GM15510 (cell line): Measurements from ENCODE around the gene CASKIN2.

Experiments
- POLR2A ChIP-seq: IDR thresholded peaks from 3 replicates; pipeline ENCODE4 v1.6.1; 2011; ENCODE audit warnings: borderline replicate concordance; ENCODE audit not compliant: insufficient read length; ENCODE audit errors: extremely low read depth

Gene CASKIN2

DNA sequence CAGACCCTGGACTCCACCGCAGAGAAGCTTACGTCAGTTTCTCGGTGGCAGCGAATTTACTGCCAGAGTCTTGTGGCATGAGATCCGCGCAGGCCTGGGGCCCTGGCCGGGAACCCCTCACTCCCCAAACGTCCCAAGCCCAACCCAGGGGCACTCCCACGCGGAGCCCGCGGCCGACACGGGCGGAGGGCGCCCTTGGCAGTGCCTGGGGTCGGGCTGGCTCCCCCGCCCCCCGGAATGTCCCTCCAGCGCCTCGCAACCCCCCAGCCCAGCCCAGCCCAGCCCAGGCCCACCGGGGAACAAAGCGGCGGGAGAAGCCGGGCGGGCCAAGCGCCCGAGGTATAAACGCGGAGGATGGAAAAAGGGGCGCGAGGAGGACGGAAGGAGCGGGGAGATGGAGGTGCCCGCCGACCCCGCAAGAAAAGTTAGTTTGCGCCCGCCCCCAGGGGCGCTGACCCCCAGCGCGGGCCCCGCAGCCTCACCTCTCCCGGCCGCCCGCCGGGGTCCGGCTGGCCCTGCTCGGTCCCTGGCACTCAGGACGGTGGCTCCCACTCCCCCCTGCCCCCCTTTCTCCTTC is 330 bp downstream of the CASKIN2 start:
- no peak for TF ChIP-seq POLR2A

DNA sequence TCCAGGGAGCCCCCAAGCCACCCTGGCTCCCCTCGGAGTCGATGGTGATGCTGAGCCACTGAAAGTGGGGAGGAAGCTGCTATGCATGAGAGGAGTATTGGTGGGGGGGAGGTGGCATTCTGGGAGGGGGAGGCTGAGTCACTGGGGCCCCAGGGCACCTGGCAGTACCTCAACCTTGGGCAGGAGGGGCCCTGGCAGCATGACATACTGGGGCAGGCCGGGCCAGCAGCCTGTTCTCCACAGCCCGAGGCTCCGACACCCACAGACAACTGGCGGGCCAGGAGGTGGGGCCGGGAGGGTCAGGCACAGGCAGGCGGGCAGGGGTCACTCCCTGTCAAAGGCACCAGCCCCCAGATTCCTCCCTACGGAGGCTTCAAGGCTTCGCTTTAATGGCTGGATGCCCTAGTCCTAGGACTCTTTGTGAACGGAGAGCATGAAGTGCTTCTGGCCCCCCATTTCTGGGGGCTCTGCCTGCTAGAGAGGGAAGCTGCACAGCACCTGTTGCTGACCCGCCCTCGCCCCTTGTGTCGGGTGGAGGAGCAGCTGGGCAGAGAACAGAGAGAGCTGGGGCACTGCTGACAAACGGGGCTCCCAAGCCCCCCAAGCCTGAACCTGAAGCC is 928 bp downstream of the CASKIN2 start:
- TF ChIP-seq POLR2A = no peak

DNA sequence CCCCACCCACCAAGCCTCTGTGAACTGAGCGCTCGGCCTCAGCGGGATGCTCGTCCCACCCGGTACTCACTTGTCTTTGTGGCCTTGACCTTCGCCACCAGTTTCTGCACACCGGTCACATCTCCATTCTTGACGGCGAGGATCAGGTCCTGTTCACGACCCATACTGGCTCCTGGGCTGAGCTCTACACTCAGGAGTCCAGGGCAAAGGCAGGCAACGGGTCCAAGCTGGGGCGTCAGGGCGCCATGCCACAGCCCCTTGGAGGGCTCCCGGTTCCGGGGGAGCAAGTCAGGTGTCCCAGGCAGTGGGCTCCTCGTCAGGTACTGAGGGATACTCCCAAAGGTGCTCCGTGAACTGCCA is 1.7 kb downstream of the CASKIN2 start:
- TF ChIP-seq POLR2A = no peak

DNA sequence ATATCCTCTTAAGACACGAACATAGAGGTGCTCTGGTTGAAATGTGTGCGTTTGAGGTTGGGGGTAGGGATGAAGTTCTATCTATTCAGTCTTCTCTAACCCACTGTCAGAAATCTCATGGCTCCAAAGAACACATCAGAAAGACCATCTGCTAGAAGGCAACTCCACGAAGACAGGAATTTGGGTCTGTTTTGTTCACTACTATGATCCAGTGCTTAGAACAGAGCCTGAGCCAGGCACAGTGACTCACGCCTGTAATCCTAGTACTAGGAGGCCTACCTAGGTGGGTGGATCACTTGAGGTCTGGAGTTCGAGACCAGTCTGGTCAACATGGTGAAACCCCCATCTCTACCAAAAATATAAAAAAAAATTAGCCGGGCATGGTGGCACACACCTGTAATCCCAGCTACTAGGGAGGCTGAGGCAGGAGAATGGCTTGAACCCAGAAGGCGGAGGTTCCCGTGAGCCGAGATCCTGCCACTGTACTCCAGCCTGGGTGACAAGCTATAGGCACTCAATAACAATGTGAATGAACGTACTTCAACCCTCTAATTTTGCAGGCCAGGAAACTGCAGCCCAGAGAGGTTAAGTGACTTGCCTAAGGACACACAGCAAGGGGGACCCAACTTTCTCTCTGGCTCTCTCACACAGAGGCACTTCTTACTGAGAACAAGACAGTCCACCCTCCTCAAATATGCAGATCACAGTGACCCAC is 2.3 kb downstream of the CASKIN2 start:
- no peak for TF ChIP-seq POLR2A

DNA sequence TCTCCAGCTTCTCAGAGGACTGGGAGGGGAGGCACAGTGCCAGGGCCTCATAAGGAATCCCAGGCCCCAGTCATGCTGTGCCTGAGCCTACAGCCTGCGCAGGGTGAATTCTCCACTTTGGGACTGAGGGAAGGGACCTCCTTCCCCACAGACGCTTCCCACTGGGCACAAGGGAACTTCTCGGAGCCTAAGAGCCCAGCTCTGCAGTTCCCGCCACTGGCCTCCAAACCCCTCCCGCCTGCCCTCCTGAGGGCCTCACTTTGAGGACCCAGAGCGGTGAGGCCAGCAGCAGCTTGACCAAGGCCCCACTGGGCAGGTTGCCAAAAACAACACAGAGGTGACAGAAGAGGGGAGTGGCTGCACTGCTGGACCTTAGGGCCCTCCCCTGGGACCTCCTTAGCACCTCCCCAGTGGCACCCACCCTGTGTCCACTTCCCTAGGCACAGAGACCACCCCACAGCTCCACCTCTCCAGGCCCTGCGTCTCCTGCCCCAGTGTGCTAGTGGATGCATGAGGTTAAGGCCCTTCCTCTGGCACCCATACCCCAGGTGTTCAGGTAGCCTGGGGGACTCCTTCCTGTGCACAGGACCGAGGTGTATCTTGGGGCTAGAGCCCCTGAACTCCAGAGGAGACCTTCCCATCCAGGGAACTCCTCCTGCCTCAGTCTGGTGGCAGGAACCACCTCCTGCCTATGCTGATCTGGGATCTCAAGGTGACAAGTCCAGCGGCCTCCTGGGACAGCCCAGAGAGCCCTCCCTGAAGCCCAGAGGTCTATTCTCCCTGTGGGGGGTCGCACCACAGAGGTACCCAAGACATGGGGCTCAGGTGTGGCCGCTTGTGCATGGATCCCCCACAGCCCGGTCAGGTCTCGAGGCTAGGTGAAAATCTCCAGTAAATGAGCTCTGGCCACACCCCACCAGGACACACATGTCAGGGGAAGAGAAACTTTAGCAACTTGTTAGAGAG is 3.4 kb downstream of the CASKIN2 start:
- TF ChIP-seq POLR2A = no peak

DNA sequence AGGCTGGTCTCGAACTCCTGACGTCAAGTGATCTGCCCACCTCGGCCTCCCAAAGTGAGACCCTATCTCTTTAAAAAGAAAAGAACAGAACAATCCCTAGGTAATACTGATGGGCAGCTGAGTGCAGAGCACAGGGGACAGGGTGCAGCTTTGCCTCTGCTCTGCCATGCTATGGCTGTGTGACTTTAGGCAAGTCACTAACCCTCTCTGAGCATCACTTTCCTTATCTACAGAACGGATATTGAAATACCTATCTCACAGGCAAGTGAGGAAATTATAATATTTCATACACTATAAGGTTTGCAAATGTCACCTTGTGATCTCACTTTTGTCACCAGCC is 4.1 kb downstream of the CASKIN2 start:
- no peak for TF ChIP-seq POLR2A

DNA sequence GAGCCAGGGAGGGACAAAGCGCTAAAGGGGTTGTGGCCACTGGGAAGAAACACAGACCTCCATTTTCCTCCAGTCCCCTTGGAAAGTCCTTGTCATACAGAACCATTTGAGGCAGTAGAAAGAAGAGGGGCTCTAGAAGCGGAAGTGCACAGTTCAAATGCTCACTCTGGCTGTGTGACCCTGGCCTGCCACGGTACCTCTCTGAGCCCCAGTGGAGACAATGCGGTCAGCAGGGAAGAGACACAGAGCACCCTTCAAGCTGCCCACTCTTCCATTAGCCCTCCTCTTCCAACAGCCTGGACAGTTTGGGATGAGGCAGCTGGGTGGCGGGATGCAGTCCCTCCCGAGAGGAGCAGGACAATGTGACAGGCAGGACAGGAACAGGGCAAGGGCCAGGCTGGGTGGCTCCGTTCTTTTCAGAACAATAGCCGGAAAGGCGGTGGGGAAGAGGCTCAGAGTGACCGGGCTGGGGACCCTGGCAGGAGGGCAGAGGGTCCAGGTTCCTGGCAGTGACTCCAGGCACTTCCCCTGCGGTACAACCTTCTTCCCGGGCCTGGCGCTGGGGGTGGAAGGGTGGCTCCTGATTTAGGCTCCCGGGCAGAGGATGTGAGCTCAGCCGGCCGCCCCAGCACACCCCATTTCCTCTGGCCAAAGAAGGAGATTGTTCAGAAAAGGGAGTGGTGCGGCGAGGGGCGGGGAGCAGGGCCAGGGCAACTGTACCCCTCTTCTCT is 5.6 kb downstream of the CASKIN2 start:
- TF ChIP-seq POLR2A = no peak

DNA sequence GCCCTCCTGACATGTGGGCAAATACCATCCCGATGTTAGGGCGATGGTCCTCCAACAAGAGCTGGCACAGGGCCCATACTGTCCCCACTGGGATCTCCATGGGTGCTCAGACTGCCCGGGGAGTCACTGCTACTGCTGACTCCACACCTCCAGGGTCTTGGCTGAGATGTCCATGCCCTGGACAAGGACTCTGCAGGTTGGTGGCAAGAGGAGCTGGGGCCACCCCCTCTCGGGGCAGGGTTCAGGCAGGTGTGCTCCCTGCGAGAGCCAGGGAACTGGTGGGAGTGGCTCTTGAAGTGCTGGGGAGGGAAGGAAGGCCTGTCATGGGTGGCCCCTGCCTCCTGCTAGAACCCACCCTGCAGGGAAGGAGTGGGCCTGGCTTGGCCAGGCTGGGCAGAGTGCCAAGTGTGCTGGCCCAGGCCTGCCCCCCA is 6.4 kb downstream of the CASKIN2 start:
- no peak for TF ChIP-seq POLR2A

DNA sequence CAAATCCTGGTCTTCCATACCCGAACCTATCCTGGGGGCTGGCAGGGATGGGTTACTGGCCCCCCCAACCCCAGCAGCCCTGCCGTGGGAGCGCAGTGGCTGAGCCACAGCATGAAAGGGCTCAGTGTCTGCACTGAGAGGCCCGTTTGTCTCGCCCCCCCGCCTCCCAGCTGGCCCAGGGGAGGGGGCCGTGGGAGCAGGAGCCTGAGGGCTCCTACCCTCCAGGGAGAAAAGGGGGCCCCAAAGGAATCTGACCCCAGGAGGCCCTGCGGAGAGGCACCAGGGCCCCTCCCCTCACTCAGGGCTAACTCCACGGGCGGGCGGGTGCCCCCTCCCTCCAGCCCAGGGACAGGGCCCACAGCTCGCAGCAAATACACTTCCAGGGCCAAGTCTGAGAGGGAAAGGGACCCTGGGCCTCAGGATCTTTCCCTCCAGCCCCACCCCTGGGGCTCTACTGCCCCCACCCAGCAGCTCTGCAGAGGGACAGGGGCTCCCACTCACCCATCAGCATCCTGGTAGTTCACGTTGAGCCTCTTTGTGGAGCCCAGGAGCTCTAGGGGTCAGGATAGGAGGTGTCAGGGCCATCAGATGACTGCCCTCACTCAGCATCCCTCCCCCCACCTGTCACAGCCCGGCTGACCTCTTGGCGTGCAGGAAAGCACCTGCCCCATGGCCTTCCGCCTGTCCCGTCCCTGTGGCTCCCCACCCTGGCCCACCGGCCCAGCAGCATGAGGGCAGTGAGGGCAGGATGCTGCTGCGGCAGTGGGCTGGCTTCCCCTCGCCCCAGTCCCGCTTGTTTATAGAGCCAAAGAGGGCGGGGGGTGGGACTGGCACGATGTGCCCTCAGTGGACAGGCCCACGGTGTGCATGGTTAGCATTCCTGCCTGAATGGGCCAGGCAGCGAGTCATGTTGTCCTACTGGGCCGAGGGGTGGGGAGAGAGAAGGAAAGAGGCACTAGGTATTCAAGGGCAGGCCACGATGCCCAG is 7.3 kb downstream of the CASKIN2 start:
- no peak for TF ChIP-seq POLR2A

DNA sequence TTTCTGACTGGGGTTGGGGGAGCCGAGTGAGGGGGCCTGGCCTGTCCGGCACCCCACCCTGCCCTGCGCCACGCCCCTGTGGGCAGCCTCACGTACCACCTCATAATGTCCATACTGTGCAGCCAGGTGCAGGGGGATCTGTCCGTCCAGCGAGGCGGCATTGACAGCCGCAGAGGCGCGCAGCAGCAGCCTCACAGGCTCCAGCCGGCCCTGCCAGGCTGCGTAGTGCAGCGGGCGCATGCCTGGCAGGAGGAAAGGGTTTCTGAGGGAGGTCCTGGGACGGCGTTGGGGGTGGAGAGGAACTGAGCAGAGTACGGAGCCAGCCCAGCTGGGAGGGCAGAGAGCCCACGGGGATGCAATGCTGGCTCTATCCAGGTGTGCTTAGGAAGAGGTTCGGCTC is 8.4 kb downstream of the CASKIN2 start:
- TF ChIP-seq POLR2A = no peak

DNA sequence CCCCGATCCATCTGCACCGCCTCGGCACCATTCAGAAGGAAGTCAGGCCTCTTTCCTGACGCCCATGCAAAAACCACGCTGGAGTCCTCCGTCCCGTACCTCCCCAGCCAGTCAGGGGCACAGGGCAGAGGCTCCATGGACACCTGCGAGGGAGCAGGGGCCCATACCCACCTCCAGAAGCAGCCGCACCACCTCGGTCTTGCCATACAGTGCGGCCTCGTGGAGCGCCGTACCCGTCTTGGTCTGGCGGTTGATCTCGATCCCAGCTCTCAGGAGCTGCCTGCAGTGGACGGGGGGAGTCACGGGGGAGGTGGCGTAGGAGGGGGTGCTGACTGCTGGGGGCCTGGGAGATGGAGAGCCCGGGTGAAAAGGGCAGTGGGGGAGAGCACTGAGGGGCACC is 9.2 kb downstream of the CASKIN2 start:
- TF ChIP-seq POLR2A = no peak

DNA sequence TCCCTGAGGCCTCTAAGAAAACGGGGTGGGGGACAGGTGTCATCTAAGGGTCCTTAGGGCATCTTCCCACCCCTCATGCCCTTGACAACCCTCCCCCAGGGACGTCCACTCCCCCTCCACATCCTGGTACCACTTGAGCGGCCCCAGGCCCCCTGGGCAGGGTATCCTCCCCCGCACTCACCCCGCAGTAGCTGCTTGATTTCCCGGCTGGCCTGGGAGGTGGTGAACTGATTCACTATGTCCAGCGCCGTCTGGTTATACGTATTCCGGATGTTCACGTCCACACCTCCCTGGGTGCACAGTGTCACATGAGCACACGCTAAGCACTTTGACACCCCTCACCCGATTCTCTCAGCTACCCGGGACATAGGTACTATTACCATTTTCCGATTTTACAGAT is 9.7 kb downstream of the CASKIN2 start:
- no peak for TF ChIP-seq POLR2A

DNA sequence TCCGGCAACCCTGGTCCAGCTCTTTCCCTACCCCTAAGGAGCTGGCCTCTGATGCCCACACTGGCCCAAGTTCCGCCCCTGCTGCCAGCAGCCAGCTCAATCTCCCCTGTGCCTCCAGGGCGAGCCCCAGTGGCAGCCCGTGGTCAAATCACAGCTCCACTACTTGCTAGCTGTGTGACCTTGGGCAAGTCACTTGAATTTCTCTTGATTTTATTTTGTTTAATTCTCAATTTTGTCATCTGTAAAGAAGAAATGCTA is 10.3 kb downstream of the CASKIN2 start:
- no peak for TF ChIP-seq POLR2A
